Spleen (tissue), 11 donors: ENCODE measurements around the gene RNASE12. TPM values are rescaled to one million over a fixed set of nuclear protein-coding genes. Genes with fewer than 3 reads are reported as not detected.

ENCODE experiments used
- DNase-seq: peaks from one replicate; pipeline ENCODE4 v3.0.0-alpha.2; 2020
- H3K27ac ChIP-seq, 8 donors: fragments of 200-600 bp; sonication (generic) in 7 of 8; 1 replicate in 4 of 8; 2 replicates in 4 of 8; pipeline versions ENCODE4 v1.5.0 to v1.8.0; 2016 to 2021; ENCODE audit warnings: inconsistent platforms in 4 of 8, mild to moderate bottlenecking in 4 of 8, moderate library complexity in 1 of 8
- H3K27me3 ChIP-seq, 7 donors: fragments of 200-600 bp; sonication (generic) in 6 of 7; replicated peaks in 1 of 7; 1 replicate in 4 of 7; 2 replicates in 3 of 7; pipeline versions ENCODE4 v1.5.0 to v1.8.0; 2016 to 2021; ENCODE audit warnings: inconsistent platforms in 3 of 7, mild to moderate bottlenecking in 1 of 7
- H3K36me3 ChIP-seq, 6 donors: fragments of 200-600 bp; sonication (generic) in 5 of 6; 1 replicate in 4 of 6; 2 replicates in 2 of 6; pipeline versions ENCODE4 v1.5.0 to v1.8.0; 2016 to 2021; ENCODE audit warnings: inconsistent platforms in 2 of 6
- H3K4me1 ChIP-seq, 6 donors: fragments of 200-600 bp; sonication (generic) in 5 of 6; 1 replicate in 3 of 6; 2 replicates in 3 of 6; pipeline versions ENCODE4 v1.5.0 to v1.8.0; 2016 to 2021; ENCODE audit warnings: inconsistent platforms in 3 of 6
- H3K4me3 ChIP-seq, 8 donors: fragments of 200-600 bp; sonication (generic) in 7 of 8; 1 replicate in 4 of 8; 2 replicates in 4 of 8; pipeline versions ENCODE4 v1.5.0 to v1.8.0; 2016 to 2021; ENCODE audit warnings: inconsistent platforms in 4 of 8, mild to moderate bottlenecking in 4 of 8, moderate library complexity in 2 of 8
- H3K9me3 ChIP-seq, 8 donors: fragments of 200-600 bp; sonication (generic) in 7 of 8; 1 replicate in 4 of 8; 2 replicates in 4 of 8; pipeline versions ENCODE4 v1.5.0 to v1.8.0; 2016 to 2021; ENCODE audit warnings: inconsistent platforms in 4 of 8
- POLR2A ChIP-seq, 3 donors: fragments of 450-650 bp; IDR thresholded peaks; one replicate each; pipeline ENCODE4 v1.5.1; 2017; ENCODE audit warnings: antibody characterized with exemption in 3 of 3, mild to moderate bottlenecking in 1 of 3
- POLR2AphosphoS5 ChIP-seq, 3 donors: sonication (generic); formaldehyde crosslinking; IDR thresholded peaks; one replicate each; pipeline ENCODE4 v1.5.1; 2017; ENCODE audit warnings: antibody characterized with exemption in 3 of 3
- WGBS, 5 donors: extraction: QIAGEN DNeasy Blood & Tissue Kit in 3 of 5; methylation state at CpG; one replicate each; pipeline versions ENCODE4 v1.1.5 to v1.1.7; 2013 to 2018; 5-methylcytosine and 5-hydroxymethylcytosine counted together
- intact Hi-C: fragments of 100-400 bp; cut with DNase I; formaldehyde crosslinking; loops from one replicate; pipeline ENCODE4 v1.15.0; 2023; ENCODE audit warnings: low total_unique reads
- polyA plus RNA-seq, 3 donors: library from polyadenylated mRNA; stranded (reverse); fragments of 200-250 nt; gene quantifications; one replicate each; pipeline ENCODE4 v1.2.1, GENCODE V29; 2013
- total RNA-seq, 7 donors: library from RNA; depleted of rRNA in 3 of 7; stranded (reverse); fragments of >200 nt in 3 of 7; fragmentation: NEBNext Ultra II Directional in 4 of 7; extraction: Animal tissue kit (Norgen Biotek cat#: 25700) in 4 of 7; gene quantifications; one replicate each; pipeline versions ENCODE4 v1.1.0 to v1.2.1, GENCODE V29; 2016 to 2021
- TF ChIP-seq, protein P1 (sequence below), 11 experiments: fragments of 200-600 bp in 7 of 11; fragments of 450-650 bp in 4 of 11; sonication (generic) in 4 of 11; IDR thresholded peaks in 8 of 11; conservative IDR thresholded peaks in 3 of 11; 1 replicate in 7 of 11; 2 replicates in 4 of 11; pipeline versions ENCODE4 v1.4.0 to v1.8.0; 2016 to 2021; ENCODE audit warnings: antibody characterized with exemption in 11 of 11, inconsistent platforms in 4 of 11, mild to moderate bottlenecking in 1 of 11
- donor health status: healthy with polysubstance abuse.
- donor health status: DM: no; HTN: no; CAD: no; lungs with moderate emphysema.
- donor health status: DM: no; HTN: no; CAD: no.
- donor health status: Bipolar disorder and iron deficiency.
- donor health status: healthy.
- donor health status: DM: no; HTN: no; CAD: no.
- donor health status: DM: yes; HTN: yes; CAD: no.

Gene RNASE12
- total and polyA plus RNA-seq, 10 donors: not detected

DNA sequence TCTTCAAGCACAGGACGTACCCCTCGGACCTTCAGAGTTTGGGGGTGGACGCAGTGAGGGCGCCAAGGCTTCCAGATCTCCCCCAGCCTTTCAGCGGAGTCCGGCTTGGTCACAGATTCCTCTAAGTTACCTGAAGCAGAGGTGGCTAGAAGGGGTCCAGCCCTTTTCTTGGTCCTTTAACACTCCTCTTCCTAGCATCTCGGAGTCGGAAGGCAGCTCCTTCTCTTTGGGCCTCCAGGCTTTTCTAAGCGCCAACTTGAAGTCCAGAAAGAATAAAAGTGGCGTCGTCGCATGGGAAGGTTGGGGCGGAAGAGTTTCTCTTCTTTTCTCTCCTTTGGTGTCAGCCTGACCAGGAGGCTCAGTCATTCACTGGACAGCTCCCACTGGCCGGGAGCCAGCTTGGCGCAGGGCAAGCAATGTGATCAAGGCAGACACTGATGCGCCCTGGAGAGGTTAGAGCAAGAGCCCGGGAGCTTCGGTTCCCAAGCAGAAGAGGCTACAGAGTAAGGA is 40.8 kb upstream of the RNASE12 start:
- H3K27ac ChIP-seq: no peak overlapping the region
- H3K36me3 ChIP-seq: no peaks in the 10 kb centered on the region
- peaks cover 11 to 64% (median 35%) of the 10 kb centered on the region in 6 donors for H3K4me1 ChIP-seq
- peaks cover 0 to 85% (median 15%) of the 10 kb centered on the region in 7 donors for H3K27me3 ChIP-seq
- WGBS, 5 donors: 0 to 3% (median 2%) methylated on average over 16 to 18 of the region's 18 CpGs
- intact Hi-C loops: no loop called here
- TF ChIP-seq, protein P1, sequence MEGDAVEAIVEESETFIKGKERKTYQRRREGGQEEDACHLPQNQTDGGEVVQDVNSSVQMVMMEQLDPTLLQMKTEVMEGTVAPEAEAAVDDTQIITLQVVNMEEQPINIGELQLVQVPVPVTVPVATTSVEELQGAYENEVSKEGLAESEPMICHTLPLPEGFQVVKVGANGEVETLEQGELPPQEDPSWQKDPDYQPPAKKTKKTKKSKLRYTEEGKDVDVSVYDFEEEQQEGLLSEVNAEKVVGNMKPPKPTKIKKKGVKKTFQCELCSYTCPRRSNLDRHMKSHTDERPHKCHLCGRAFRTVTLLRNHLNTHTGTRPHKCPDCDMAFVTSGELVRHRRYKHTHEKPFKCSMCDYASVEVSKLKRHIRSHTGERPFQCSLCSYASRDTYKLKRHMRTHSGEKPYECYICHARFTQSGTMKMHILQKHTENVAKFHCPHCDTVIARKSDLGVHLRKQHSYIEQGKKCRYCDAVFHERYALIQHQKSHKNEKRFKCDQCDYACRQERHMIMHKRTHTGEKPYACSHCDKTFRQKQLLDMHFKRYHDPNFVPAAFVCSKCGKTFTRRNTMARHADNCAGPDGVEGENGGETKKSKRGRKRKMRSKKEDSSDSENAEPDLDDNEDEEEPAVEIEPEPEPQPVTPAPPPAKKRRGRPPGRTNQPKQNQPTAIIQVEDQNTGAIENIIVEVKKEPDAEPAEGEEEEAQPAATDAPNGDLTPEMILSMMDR (IDR thresholded peaks at IDR 0.05 in 8 of 11, conservative IDR thresholded peaks at IDR 0.05 in 3 of 11): no peak
- TF ChIP-seq POLR2AphosphoS5 (IDR thresholded peaks at IDR 0.05) (no peak), POLR2A (IDR thresholded peaks at IDR 0.05) (no peak)
- peak overlapping the region in 7 of 8 donors; percentile 17 to 65 (median 29) for H3K4me3 ChIP-seq
- DNase-seq: peak; percentile 80
- H3K9me3 ChIP-seq: no peaks in the 10 kb centered on the region

GRCh38 chr14:20631023-20631879 is 40.1 kb upstream of the RNASE12 start:
- H3K36me3 ChIP-seq: no peaks in the 10 kb centered on the region
- H3K9me3 ChIP-seq: no peaks in the 10 kb centered on the region
- intact Hi-C loops: no loop called here
- DNase-seq: peak; percentile 48
- H3K4me3 ChIP-seq: peak overlapping the region; percentile 13 to 65 (median 28)
- H3K27me3 ChIP-seq: peaks cover 0 to 85% (median 15%) of the 10 kb centered on the region in 7 donors
- H3K4me1 ChIP-seq: peaks cover 11 to 71% (median 40%) of the 10 kb centered on the region in 6 donors
- WGBS, 5 donors: 1 to 2% (median 2%) methylated on average over 19 of the region's 19 CpGs
- peak overlapping the region in 4 of 8 donors; percentile 13 to 58 (median 42) for H3K27ac ChIP-seq
- no peak for TF ChIP-seq POLR2AphosphoS5 (IDR thresholded peaks at IDR 0.05)
- TF ChIP-seq POLR2A (IDR thresholded peaks at IDR 0.05): no peak

GRCh38 chr14:20630340-20631022 is 39.3 kb upstream of the RNASE12 start:
- Histone ChIP-seq H3K27me3 (peaks cover 0 to 85% (median 15%) of the 10 kb centered on the region in 7 donors), H3K4me1 (peaks cover 11 to 78% (median 47%) of the 10 kb centered on the region in 6 donors), H3K4me3 (peak overlapping the region; percentile 2 to 65 (median 28)), H3K27ac (peak overlapping the region in 4 of 8 donors; percentile 13 to 58 (median 42)), H3K36me3 (no peaks in the 10 kb centered on the region), H3K9me3 (no peaks in the 10 kb centered on the region)
- DNase-seq: peak; percentile 53
- WGBS, 5 donors: 3 to 7% (median 3%) methylated on average over 23 of the region's 23 CpGs
- no peak for TF ChIP-seq POLR2A (IDR thresholded peaks at IDR 0.05)
- intact Hi-C loops: no loop called here

DNA sequence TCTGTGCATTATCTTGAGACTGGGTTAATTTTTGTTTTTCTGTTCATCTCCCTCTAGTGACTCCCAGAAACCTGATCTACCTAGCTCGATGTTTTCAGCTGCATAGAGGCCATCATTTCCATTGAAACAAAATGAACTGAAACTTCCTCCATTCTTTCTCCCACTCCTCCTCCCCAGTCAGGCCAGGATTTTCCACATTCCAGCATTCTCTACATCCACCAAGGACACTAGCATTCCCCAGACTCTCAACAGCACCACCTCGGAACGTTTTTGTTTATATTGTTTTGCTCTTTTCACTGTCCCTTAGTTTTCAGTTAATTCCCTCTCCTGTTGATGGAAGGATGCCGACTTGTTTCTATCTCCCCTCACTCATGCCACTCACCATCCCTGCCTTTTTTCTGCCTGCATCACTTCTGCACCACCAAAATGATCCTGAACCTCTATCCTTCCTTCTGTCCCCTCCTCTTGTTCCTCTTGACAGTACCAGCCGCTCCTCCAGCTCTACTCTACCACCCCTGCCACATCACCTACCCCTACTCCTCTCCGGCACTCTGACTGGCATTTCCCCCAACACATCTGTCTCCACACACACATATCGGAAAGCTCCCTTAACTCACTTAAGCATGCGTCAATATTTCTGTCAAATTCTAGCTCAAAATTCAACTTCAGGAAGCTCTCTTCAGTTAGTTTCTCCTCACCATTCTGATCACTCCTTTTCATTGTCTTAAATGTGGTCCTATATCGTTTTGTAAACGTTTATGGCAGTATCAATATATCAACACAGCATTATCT is 37.1 kb upstream of the RNASE12 start:
- Histone ChIP-seq H3K27me3 (peaks cover 0 to 74% (median 12%) of the 10 kb centered on the region in 7 donors), H3K36me3 (no peaks in the 10 kb centered on the region), H3K4me3 (no peak overlapping the region), H3K27ac (no peak overlapping the region), H3K9me3 (no peaks in the 10 kb centered on the region), H3K4me1 (peaks cover 23 to 93% (median 67%) of the 10 kb centered on the region in 6 donors)
- intact Hi-C loops: loop anchor here (5.0 kb wide), 1 partner anchor 49 kb away; no protein-coding TSS in a partner anchor
- TF ChIP-seq POLR2AphosphoS5 (IDR thresholded peaks at IDR 0.05) (no peak), POLR2A (IDR thresholded peaks at IDR 0.05) (no peak)
- TF ChIP-seq, protein P1 (IDR thresholded peaks at IDR 0.05 in 8 of 11, conservative IDR thresholded peaks at IDR 0.05 in 3 of 11): no peak
- no peak for DNase-seq
- WGBS, 5 donors: 52 to 57% (median 57%) methylated on average over 10 of the region's 10 CpGs
